ENCODE results near the gene CACNB3.

The CACNB3 gene

GRCh38 chr12:48788854-48789775, 29.2 kb upstream of the CACNB3 start, which contains the start of gene ADCY6:
ADCY6 (minus strand) TSS chr12:48789089; CDS start chr12:48783434, 5,655 bp downstream.
- peak; percentile 51 for DNase-seq

DNA sequence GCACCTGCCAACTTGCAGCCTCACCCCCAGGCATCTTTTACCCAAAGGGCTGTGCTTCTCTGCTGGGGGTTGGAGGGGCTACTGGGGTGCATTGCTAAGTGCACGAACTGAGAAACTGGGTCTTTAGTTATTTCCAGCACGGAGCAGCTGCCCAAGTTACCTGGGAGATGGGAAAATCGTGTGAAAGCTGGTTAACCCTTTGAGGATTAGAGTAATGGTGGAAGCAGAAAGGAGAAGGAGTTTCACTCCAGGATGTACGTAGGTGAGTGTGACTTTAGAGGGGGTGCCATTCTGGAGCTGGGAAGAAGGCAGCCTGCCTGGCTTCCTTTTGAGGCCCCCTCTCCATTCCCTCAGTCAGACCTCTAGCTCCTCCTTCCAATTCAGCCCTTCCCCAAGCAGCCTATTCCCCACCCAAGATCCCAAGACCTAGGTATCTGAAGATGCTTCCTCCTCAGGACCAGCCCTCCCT, 28.4 kb upstream of the CACNB3 start:
- no peak for DNase-seq

DNA sequence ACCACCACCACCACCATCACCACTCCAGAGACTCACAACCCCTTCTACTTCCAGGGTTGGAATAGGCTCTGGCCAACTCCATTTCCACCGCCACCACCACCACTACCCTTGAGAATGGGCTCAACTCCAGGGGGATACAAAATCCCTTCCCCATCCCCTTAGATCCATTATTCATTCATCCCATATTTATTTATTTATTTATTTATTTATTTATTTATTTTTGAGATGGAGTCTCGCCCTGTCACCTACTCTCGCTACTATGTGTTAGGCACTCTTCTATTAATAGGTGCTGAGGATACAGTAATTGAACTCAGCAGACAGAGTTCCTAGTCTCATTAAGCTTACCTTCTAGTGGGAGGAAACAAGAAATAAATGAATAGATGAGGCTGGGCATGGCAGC, 24.6 kb upstream of the CACNB3 start:
- no peak for DNase-seq

- peak; percentile 75 for DNase-seq
Observed at GRCh38 chr12:48794870-48795269, 23.4 kb upstream of the CACNB3 start.

DNA sequence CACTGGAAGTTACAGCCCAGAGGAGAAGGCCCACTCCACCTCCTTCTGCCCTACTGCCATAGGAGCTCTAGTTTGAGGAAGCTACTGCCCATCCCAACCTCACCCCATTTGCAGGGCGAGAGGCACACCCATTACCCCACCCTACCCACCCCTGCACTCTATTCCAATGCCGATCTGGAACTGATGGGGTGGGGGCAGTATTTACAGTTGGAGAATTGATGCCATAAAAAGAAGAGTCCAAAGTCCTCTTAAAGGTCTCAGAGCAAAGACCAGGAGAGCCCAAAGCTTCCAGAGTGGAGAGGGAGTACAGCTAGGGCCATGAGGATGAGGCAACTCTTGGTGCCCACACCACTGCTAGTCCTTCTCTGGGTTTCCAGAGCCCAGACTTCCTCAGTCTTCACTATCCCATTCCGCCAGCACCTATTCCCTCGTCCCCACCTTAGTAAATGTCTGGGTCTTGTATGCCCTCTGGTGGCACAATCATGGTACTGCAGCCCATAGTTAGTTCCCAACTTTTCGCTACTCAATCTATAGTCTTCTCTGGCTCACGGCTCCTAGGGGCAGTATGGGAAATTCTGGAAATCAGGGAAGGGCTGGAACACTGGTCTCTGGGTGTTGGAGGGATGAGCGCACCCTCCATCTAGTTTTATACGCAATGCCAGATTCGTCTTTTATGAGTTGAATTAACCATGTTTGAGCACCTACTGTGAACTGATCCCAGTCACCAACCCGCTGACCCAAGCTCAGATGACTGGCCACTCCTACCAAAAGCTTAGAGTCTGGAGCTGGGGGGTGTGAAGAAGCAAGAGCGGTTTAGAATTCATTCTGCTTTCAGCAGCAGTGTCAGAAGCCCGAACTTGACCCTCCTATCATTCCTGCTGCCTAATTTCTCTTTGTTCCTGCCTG, 22.5 kb upstream of the CACNB3 start:
- DNase-seq, result peak; percentile 69

GRCh38 chr12:48796976-48797375, 21.3 kb upstream of the CACNB3 start:
- no peak for DNase-seq

DNA sequence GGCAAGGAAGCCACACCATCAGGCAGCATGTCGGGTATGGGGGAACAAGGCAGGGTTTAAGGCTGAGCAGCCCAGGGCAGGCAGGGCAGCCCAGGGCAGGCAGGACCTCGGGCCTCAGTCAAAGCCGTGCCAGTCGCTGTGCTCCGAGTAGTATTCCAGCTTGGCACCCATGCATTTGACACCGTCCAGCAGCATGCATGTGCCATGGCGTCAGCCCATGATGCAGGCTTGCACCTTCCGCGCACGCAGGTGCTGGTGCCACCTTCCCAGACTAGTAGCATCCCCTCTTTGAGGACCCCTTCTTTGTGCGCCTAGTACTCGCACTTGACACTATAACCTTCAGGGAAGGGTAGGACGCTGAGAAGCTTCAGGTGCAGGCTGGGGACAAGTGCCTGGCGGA, 17.8 kb upstream of the CACNB3 start:
- no peak for DNase-seq

DNA sequence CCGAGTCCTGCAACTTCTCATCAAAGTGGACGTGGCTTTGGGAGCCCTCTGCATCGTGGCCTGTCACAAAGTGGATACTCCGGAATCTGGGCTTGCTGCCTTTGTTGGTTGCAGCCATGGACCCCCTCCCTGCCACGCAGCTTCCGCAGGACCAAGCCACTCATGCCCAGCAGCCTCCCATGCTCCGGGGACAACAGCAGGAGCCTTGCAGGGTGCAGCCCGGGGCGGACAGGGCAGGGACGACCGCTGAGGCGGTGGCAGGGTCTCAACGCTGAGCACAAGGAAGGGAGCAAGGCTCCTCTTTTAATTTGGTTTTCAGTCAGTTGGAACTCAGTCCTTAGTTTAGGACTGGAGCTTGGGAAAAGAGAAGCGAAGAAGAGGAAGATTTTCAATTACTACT, 17.3 kb upstream of the CACNB3 start:
- no peak for DNase-seq

DNA sequence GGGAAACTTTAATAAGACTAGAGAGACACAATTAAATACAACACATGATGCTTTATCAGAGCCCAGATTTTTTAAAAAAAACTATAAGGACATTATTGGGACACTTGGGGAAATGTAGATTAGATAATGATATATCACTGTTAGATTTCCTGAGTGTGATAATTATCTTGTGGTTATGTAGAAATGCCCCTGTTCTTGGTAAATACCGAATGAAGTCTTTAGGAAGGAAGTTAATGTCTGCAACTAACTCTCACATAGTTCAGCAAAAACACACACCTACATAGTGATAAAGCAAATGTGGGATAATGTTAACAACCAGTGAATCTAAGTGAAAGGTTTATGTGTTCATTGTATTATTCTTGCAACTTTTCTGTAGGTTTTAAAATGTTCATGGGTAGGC, 14.6 kb upstream of the CACNB3 start:
- no peak for DNase-seq

GRCh38 chr12:48807981-48808380, 10.3 kb upstream of the CACNB3 start:
- no peak for DNase-seq

DNA sequence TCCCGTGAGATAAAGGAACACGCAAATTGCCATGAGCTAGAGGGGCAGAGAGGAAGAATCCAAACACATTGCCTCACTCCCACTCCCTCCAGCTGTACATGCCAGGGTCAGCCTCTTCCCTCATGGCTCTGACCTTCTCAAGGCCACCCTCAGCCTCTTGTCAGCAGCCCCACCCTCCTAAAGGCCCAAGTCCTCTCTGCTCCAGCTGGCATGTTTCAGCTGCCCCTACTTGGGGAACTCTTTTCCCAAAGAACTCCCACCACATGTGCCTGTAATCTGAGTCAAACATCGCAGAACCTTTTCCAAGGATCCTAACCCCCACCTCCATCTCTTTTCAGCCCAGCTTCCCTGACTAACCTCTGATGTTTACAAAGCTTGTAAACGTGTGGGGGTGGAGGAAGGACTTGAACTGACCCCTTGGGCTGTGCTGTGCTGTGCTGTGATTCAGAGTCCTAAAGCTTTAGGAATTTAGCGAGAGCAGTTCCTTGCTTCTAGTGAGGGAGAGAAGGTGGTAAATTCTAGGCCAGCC, 7.3 kb upstream of the CACNB3 start:
- peak; percentile 86 for DNase-seq

DNA sequence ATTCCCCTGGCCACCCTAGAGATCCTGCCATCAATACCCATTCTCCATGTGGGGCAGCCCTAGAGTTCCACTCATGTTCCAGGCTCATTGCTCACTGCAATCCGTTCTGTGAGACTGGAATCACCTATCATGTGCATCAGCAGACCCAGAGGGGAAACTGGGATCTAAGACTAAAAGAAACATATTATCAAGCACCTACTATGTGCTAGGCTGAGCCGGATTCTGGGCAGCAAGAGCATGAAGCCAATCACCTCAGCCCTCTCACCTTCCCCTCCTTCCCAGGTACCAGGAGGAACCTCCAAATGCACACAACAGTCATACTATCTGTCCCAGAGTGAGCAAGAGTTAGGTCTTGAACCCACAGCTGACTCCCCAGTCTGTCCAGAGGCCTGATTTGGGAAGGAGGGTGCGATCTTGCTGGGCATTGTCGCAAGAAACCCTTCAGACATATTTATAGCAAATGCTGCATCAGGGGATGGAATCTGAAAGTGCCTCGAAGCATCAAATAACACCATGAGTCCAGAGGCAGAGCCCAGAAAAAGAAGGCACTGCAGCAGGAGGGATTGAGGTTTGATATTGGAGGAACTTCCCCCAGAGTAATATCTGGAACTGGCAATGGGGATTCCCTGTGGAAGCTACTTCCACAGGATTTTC, 6.7 kb upstream of the CACNB3 start:
- no peak for DNase-seq

DNA sequence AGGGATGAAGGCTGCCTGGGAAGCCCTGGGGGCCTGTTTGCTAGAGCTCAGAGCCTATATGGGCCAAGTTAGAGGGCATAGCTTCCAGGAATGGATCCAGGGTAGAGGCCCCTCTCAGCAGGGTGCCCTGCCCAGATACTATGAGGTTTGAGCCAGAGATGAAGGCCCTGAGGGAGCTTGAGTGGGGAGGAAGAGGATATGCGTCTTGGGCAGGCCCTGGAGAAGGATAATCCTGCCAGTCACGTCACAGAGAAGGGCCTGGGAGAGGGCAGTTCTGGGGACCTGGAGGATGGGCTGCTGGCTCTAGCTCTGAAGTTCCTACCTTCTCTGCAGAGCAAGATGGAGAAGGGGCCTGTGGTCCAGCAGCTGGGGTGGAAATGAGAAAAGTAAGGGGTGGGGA, 5.9 kb upstream of the CACNB3 start:
- DNase-seq, result no peak

- DNase-seq, result no peak
Observed at GRCh38 chr12:48813465-48814261, 4.6 kb upstream of the CACNB3 start.

GRCh38 chr12:48814262-48815125, 3.8 kb upstream of the CACNB3 start:
- DNase-seq, result peak; percentile 83

- peak; percentile 89 for DNase-seq
Observed at GRCh38 chr12:48815126-48816110, 2.9 kb upstream of the CACNB3 start.

GRCh38 chr12:48816143-48816854, 2.0 kb upstream of the CACNB3 start:
- no peak for DNase-seq

DNA sequence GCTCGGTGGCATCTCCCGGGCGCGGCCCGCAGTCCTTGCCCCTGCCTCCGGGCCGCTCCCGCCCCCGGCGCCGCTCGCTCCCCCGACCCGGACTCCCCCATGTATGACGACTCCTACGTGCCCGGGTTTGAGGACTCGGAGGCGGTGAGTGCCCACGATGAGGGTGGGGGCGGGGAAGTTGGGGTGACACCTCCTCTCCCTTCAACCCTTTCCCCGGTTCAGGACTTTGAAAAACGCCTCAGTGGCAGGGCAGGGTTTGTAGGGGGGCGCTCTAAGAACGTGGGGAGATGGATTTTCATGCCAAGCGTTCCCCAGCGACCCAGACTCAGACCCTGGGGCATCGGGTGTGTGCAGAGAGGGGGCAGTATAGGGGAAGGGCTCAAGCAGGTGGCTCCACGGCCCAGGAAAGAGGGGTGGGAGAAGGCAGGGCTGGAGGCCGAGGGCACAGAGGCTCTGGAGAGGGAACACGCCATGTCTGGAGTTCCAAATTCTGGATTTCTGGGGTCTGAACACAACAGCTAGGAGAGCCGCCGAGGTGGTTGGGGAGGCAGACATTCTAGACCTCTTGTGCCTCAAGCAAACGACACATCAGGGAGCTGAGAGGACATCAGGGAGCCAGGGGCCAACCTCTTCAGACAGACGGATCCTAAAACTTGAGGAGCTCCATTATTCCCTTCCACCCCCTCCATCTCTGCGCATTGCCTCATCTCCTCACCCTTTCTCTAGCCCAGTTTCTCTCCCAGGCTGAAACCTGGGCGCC, 715 bp downstream of the CACNB3 start:
- DNase-seq, result no peak

All from NCI-H226 (cell line).